H1 (cell line): ENCODE measurements around the gene JAKMIP1. TPM values are rescaled to one million over a fixed set of nuclear protein-coding genes. Genes with fewer than 3 reads are reported as not detected.

Experiments used
- CBX8 ChIP-seq: fragments of 300-800, 300-1000 bp; sonication (generic); IDR thresholded peaks from 2 replicates; pipeline ENCODE4 v1.7.1; 2016; ENCODE audit warnings: low read depth, low read length, borderline replicate concordance
- CTBP2 ChIP-seq: IDR thresholded peaks from 2 replicates; pipeline ENCODE4 v1.7.0; 2011; ENCODE audit warnings: borderline replicate concordance, mild to moderate bottlenecking, moderate library complexity, mixed read lengths, low read length; ENCODE audit not compliant: insufficient read depth, insufficient read length
- EGR1 ChIP-seq: IDR thresholded peaks from 2 replicates; pipeline ENCODE4 v1.6.1; 2011; ENCODE audit warnings: low read depth, low read length, borderline replicate concordance
- RAD21 ChIP-seq, 2 experiments: IDR thresholded peaks in 1 of 2; conservative IDR thresholded peaks in 1 of 2; 2 replicates each; pipeline ENCODE4 v1.6.1; 2011; ENCODE audit warnings: low read depth in 2 of 2, low read length in 2 of 2, improper control_type of control experiment in 1 of 2, inconsistent platforms in 1 of 2, mild to moderate bottlenecking in 1 of 2, moderate library complexity in 1 of 2
- RNF2 ChIP-seq: fragments of 200-900, 300-1000 bp; sonication (generic); IDR thresholded peaks from 2 replicates; pipeline ENCODE4 v1.7.1; 2016; ENCODE audit warnings: borderline replicate concordance, low read depth, mild to moderate bottlenecking, antibody characterized with exemption, low read length; ENCODE audit not compliant: poor library complexity, severe bottlenecking; ENCODE audit errors: missing control alignments
- SP1 ChIP-seq: IDR thresholded peaks from 2 replicates; pipeline ENCODE4 v1.6.1; 2011; ENCODE audit warnings: low read depth, low read length
- SRF ChIP-seq: IDR thresholded peaks from 2 replicates; pipeline ENCODE4 v1.6.1; 2011; ENCODE audit warnings: mild to moderate bottlenecking, low read depth, low read length, moderate library complexity
- SUZ12 ChIP-seq: fragments of 200-600 bp; sonication (generic); IDR thresholded peaks from 2 replicates; pipeline ENCODE4 v1.6.1; 2012; ENCODE audit warnings: mild to moderate bottlenecking, inconsistent platforms, low read length, moderate library complexity, mixed read lengths
- polyA plus RNA-seq, 7 experiments: library from polyadenylated mRNA; depleted of rRNA in 3 of 7; stranded (reverse) in 5 of 7; unstranded in 2 of 7; fragments of >200 nt in 5 of 7; fragments of 200-250 nt in 2 of 7; gene quantifications; 1 replicate in 5 of 7; 2 replicates in 1 of 7; 4 replicates in 1 of 7; pipeline versions ENCODE4 v1.2.1 to v1.2.3, GENCODE V29; 2011 to 2013; ENCODE audit warnings: missing spikeins in 2 of 7, mixed read lengths in 2 of 7
- total RNA-seq: library from RNA; stranded (reverse); fragmentation: NEBNext Ultra II Directional; extraction: Animal tissue kit (Norgen Biotek cat#: 25700); gene quantifications from 2 replicates; pipeline ENCODE4 v1.2.1, GENCODE V29; 2021
- TF ChIP-seq, protein P1 (sequence below): IDR thresholded peaks from 2 replicates; pipeline ENCODE4 v1.6.1; 2011; ENCODE audit warnings: low read depth, mild to moderate bottlenecking, low read length; ENCODE audit not compliant: insufficient read depth
- TF ChIP-seq, protein P2 (sequence below), 3 experiments: IDR thresholded peaks; 1 replicate in 2 of 3; 2 replicates in 1 of 3; pipeline versions ENCODE4 v1.5.1 to v1.6.1; 2011; ENCODE audit warnings: low read length in 3 of 3, mild to moderate bottlenecking in 3 of 3, inconsistent platforms in 2 of 3, low read depth in 1 of 3, moderate library complexity in 1 of 3; ENCODE audit not compliant: insufficient read depth in 1 of 3; ENCODE audit errors: control extremely low read depth in 1 of 3

JAKMIP1 gene
- total and polyA plus RNA-seq, 2 of the 8 experiments (the other 6 are each of a cell fraction or from before 2014, with no cell fraction given), result 2.5 to 4.4 TPM

GRCh38 chr4:6137027-6137746, 63.2 kb downstream of the JAKMIP1 start (continued):
- TF ChIP-seq RNF2 (no peak), SUZ12 (no peak), CBX8 (no peak), SP1 (no peak), EGR1 (no peak), SRF (no peak), RAD21 (IDR thresholded peaks at IDR 0.05 in 1 of 2, conservative IDR thresholded peaks at IDR 0.05 in 1 of 2; ENCODE audit: low read depth in 2 of 2, low read length in 2 of 2) (no peak), CTBP2 (no peak)
- TF ChIP-seq, protein P1, sequence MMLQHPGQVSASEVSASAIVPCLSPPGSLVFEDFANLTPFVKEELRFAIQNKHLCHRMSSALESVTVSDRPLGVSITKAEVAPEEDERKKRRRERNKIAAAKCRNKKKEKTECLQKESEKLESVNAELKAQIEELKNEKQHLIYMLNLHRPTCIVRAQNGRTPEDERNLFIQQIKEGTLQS, result no peak
- TF ChIP-seq, protein P2, sequence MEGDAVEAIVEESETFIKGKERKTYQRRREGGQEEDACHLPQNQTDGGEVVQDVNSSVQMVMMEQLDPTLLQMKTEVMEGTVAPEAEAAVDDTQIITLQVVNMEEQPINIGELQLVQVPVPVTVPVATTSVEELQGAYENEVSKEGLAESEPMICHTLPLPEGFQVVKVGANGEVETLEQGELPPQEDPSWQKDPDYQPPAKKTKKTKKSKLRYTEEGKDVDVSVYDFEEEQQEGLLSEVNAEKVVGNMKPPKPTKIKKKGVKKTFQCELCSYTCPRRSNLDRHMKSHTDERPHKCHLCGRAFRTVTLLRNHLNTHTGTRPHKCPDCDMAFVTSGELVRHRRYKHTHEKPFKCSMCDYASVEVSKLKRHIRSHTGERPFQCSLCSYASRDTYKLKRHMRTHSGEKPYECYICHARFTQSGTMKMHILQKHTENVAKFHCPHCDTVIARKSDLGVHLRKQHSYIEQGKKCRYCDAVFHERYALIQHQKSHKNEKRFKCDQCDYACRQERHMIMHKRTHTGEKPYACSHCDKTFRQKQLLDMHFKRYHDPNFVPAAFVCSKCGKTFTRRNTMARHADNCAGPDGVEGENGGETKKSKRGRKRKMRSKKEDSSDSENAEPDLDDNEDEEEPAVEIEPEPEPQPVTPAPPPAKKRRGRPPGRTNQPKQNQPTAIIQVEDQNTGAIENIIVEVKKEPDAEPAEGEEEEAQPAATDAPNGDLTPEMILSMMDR (IDR thresholded peaks at IDR 0.05; ENCODE audit: control extremely low read depth in 1 of 3, insufficient read depth in 1 of 3, low read depth in 1 of 3, low read length in 3 of 3), result no peak
